GM18868 (cell line): ENCODE measurements around the gene GSTK1.
A peak's percentile ranks its signal among the peaks of the same experiment; 100 is the strongest.
"Not testable (repeated sequence)": the region's sequence is repeated elsewhere in the genome, so short reads cannot be mapped to it uniquely, and the experiment has no call there.

Experiments
- ATAC-seq: cut with Tn5 transposase; IDR thresholded peaks from one replicate; pipeline ENCODE4 v1.9.1; 2021; ENCODE audit warnings: mild to moderate bottlenecking, moderate library complexity; ENCODE audit not compliant: unreplicated experiment

GSTK1 gene

DNA sequence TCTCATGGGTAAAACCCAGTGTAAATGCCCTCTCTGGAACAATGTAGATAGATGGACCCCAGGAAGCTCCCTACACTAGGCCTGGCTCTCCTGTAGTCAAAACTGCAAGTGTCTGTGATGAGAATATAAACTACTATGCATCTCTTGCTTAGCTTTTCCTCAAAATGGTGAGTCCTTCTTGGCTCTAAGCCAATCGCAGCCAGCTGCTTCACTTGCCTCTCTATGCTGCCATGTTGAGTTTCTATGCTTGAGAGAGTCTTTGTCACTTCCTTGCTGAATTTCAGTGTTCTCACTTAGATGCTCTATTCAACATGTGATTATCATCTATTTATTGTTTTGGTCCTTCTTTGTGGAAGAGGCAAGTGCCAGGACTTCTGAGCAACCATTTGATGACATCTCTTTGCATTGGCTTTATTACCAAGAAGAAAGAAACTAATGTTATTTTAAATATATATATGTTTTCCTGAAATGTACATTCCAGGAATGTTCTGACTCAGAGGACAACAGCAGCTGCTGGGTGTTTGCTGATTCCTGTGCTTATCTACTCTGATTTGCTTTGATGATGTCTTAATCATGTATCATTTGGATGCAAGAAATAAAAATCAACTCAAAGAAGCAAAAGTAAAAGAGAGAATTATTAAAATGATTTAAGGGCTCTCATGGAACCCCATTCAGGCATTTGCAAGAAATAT, 24.8 kb upstream of the GSTK1 start:
- no peak for ATAC-seq

GRCh38 chr7:143239813-143240212, 23.4 kb upstream of the GSTK1 start:
- ATAC-seq: no peak

DNA sequence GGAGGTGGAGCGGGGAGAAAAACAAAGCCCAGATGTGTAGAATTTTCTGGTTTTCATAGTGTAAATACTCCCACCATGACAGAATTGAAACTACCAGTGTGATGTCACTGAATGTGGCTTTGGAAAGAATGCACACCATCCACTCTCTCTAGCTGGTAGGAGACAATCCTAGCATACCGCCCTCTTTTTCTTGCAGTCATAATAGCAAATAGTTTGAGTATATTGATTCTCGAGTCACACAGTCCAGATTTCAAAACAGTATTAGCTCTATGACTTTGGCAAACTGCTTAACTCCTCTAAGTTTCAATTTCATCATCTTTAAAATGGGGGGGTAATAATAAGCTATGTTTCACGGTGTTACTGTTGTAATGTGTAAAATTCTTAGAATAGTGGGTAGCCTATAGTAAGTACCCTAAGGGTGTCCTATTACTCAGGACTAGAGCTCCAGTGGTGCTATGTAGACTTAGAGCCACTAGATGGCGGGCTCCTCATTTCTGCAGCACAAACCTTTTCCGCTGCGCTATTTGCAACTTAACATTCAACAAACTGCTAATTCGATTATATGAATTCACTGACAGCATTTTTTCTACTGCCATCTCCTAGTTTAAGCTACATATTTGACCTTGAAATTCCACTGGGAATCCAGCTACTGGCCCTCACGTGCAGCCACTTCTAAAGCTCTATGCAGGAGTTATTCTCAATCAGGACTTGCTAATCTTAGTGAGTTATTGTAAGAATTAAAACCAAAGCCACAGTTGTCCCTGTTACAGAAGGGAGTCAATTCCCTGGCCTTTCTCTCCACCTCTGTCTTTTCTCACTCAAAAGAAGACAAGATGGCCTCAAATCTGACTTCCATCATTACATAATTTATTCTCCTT, 22.7 kb upstream of the GSTK1 start:
- peak; percentile 97 for ATAC-seq

DNA sequence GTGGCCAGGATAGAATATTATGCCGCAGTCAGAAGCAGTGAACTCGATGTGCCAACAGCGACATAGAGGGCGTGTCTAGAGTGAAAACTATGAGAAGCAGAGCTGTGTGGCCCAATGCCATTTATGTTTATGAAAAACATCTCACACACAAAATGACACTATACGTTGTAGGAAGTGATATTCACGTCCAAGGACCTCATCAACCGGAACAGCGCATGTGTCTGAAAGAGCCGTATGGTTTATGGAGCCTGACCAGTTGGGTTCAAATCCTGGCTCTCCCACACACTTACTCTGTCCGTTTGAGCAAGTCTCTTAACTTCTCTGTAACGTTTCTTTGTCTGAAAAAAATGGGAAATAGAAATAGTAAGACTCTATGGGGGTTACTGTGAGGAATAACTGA, 20.9 kb upstream of the GSTK1 start:
- no peak for ATAC-seq

DNA sequence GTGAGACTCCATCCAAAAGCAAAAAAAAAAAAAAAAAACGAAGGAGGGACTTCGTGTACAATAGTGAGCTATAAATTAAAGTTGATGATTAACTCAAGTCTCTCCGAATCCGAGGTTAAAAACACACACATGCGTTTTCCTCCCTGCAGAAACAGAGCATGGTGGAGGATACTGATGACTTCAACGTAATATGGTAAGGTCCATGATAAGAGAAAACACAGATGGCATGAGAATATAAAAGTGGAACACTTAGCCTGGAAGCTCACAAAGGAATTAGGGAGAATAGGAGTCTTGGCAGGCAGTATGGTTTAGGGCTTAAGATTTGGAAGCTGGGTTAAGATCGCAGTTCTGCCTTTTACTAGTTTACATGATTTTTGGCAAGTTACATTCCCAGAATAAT, 20.1 kb upstream of the GSTK1 start:
- ATAC-seq: no peak

DNA sequence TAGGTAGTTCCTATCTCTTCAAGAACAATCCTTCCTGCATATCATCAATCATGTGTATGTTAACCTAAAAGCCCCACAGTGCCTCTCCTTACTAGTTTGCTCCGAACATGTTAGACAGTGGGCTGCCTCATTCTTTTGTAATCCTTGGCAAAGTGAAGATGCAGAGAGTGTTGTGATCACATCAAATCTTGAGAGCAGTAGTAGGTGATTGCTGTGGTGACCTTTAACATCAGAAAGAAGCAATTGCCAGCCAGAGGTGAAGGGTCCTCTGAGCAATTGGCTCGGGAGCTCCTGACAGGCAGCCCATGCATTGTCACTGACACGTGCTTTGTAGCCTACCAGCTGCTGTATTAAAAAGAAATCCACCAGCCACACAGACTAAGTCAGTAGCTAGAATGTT, 19.6 kb upstream of the GSTK1 start:
- ATAC-seq: no peak

- ATAC-seq: no peak
Observed at GRCh38 chr7:143244321-143244720, 18.9 kb upstream of the GSTK1 start.

DNA sequence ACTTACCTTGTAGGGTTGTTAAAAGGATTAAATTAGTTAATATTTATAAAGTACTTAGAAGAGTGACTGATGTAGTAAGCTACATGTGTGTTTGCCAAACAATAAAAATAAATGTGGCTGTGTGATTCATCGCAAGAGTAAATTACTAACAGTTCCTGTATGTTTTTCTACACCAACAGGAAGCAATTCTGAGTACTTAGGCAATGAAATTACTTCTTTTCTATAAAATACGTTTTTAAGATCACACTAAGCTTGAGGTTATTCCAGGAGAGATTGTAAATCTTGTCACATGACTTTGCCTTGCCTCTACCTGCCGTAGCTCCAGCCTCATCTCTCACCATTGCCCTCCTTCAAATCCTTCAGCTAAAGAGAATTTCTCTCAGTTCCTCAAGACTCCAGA, 18.1 kb upstream of the GSTK1 start:
- ATAC-seq: no peak

GRCh38 chr7:143247372-143247771, 15.9 kb upstream of the GSTK1 start:
- ATAC-seq: no peak

DNA sequence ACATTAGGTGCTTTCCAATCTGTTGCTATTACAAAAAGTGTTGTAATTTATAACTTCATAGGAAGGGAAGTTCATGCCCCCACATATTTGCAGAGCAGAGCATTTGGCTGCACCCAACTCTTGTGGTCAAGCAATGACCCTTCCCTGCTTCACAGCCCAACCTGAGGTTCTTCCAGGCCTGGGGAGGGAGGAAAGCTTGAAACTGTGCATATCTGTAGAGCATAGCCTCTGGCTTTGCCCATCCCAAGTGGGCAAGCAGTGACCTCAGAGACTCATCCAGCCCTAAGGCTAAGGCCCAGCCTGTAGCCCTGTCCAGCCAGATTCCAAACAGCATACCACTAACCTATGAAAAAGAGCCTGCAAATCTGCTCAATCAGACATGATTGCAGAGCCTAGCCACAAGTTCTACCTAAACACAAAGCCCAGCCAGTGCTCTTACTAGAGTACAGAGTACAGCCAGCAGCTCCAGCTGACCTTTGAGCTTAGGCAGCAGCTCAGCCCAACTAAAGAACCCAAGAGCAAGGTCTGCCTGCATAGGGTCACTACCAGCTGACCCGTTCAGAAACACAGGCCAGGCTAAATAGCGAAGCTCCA, 14.4 kb upstream of the GSTK1 start:
- no peak for ATAC-seq

DNA sequence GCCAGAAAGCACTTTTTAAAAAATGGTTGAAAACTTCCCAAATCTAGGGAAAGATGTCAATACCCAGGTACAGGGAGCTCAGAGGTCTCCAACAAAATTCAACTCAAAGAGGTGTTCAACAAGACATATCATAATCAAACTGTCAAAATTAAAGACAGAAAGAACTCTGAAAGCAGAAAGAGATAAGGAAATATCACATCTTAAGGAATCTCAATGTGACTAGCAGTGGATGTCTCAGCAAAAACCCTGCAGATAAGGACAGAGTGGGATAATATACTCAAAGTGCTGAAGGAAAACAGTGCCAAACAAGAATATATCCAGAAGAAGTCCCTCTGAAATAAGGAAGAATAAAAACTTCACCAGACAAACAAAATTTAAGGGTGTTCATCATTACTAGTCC, 13.0 kb upstream of the GSTK1 start:
- no peak for ATAC-seq

DNA sequence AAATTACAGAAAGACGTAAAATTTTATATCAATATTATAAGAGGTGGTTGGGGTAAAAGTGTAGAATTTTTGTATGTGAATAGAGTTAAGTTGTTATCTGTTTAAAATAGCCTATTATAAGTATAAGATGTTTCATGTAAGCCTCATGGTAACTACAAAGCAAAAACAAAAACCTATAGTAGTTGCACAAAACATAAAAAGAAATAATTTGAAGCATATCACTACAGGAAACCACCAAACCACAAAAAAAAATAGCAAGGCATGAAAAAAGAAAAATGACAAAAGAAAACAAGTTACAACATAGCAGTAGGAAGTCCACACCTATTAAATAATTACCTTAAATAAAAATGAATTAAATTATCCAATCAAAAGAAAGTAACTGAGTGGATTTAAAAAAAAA, 12.4 kb upstream of the GSTK1 start:
- no peak for ATAC-seq

GRCh38 chr7:143252006-143252405, 11.2 kb upstream of the GSTK1 start:
- ATAC-seq: no peak

DNA sequence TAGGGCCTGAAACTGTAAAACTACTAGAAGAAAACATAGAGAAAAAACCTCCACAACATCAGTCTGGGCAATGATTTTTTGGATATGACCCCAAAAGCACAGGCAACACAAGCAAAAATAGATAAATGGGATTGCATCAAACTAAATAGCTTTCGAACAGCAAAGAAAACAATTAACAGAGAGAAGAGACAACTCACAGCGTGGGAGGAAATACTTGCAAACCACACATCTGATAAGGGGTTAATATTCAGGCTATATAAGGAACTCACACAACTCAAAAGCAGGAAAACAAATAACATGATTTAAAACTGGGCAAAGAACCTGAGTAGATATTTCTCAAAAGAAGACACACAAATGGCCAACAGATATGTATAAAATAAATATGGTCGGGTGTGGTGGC, 7.7 kb upstream of the GSTK1 start:
- ATAC-seq: no peak

GRCh38 chr7:143256325-143256724, 6.9 kb upstream of the GSTK1 start:
- ATAC-seq: no peak

- ATAC-seq: peak; percentile 92
Observed at GRCh38 chr7:143256932-143257331, 6.3 kb upstream of the GSTK1 start.

- ATAC-seq: no peak
Observed at GRCh38 chr7:143257501-143257900, 5.7 kb upstream of the GSTK1 start.

- ATAC-seq: no peak
Observed at GRCh38 chr7:143258831-143259230, 4.4 kb upstream of the GSTK1 start.

DNA sequence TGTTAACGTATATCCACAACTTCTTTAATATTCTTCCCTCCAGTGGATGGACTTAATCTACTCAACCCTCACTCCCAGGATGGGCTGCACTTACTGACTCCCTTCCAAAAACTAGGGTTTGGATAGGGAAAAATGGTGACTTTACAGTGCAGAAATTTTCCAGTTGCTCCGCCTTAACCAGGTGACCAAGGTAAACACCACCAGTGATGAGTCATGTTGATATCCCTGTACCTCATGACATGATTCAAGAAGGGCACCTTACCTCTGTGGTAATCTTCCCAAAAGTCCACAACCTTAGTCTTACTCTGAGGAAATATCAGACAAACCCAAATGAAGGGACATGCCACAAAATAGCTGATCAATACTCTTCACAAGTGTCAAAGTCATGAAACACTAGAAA, 3.5 kb upstream of the GSTK1 start:
- ATAC-seq: no peak

GRCh38 chr7:143261901-143262300, 1.3 kb upstream of the GSTK1 start:
- ATAC-seq: no peak

- not testable (repeated sequence) for ATAC-seq
Observed at GRCh38 chr7:143264196-143264568, 941 bp downstream of the GSTK1 start.
